Measurements from ENCODE around the gene OR2F2.

GRCh38 chr7:143901332-143901667 lies 33.7 kb upstream of the OR2F2 start:
- no peak for TF ChIP-seq EZH2 (IDR thresholded peaks at IDR 0.05; ENCODE audit: insufficient read depth, poor library complexity, severe bottlenecking)
- no peak for TF ChIP-seq EZH2phosphoT487 (IDR thresholded peaks at IDR 0.05; ENCODE audit: insufficient read depth, low read depth)
